Common myeloid progenitor, CD34-positive (primary cell): ENCODE measurements around the gene MAMDC4.

Experiments
- CTCF ChIA-PET: fragments of 350-600 bp; sonication (Branson Sonifier 250); formaldehyde crosslinking; loops from one replicate; lab custom pipeline; 2021; ENCODE audit warnings: antibody characterized with exemption; lab: Charles Lee
- POLR2A ChIA-PET: fragments of 350-600 bp; sonication (Branson Sonifier 250); formaldehyde crosslinking; loops from one replicate; lab custom pipeline; 2021; ENCODE audit warnings: antibody characterized with exemption; lab: Charles Lee
- DNase-seq, 3 donors: peaks; one replicate each; pipeline versions ENCODE4 v3.0.0 to v3.0.0-alpha.2; 2013
- H3K27ac ChIP-seq, 2 experiments: 1 replicate in 1 of 2; 2 replicates in 1 of 2; pipeline ENCODE4 v1.7.0; 2013; ENCODE audit warnings: inconsistent platforms in 2 of 2, low read length in 2 of 2, mild to moderate bottlenecking in 2 of 2, low read depth in 1 of 2, moderate library complexity in 1 of 2; ENCODE audit not compliant: severe bottlenecking in 2 of 2, insufficient read depth in 1 of 2, poor library complexity in 1 of 2
- H3K27me3 ChIP-seq, 5 experiments: replicated peaks in 2 of 5; 1 replicate in 3 of 5; 2 replicates in 2 of 5; pipeline versions ENCODE4 v1.6.1 to v1.7.0; 2013; ENCODE audit warnings: low read length in 4 of 5, mild to moderate bottlenecking in 2 of 5, moderate library complexity in 2 of 5, inconsistent platforms in 1 of 5; ENCODE audit not compliant: insufficient read depth in 5 of 5, control insufficient read depth in 4 of 5
- H3K36me3 ChIP-seq, 4 experiments: 1 replicate in 2 of 4; 2 replicates in 2 of 4; pipeline versions ENCODE4 v1.6.1 to v1.7.0; 2013; ENCODE audit warnings: low read length in 3 of 4, control low read depth in 1 of 4, mild to moderate bottlenecking in 1 of 4; ENCODE audit not compliant: control insufficient read depth in 4 of 4, insufficient read depth in 4 of 4
- H3K4me1 ChIP-seq, 4 experiments: 1 replicate in 3 of 4; 2 replicates in 1 of 4; pipeline versions ENCODE4 v1.6.1 to v1.7.1; 2013; ENCODE audit warnings: low read length in 3 of 4, mild to moderate bottlenecking in 3 of 4, control low read depth in 1 of 4, inconsistent platforms in 1 of 4, moderate library complexity in 1 of 4; ENCODE audit not compliant: control insufficient read depth in 4 of 4, insufficient read depth in 4 of 4; ENCODE audit errors: control extremely low read depth in 1 of 4
- H3K4me3 ChIP-seq, 7 experiments: 1 replicate in 4 of 7; 2 replicates in 3 of 7; pipeline versions ENCODE4 v1.5.1 to v1.7.0; 2013; ENCODE audit warnings: mild to moderate bottlenecking in 7 of 7, low read length in 6 of 7, moderate library complexity in 6 of 7, inconsistent platforms in 2 of 7, low read depth in 2 of 7, control low read depth in 1 of 7; ENCODE audit not compliant: insufficient read depth in 4 of 7, control insufficient read depth in 1 of 7; ENCODE audit errors: extremely low read depth in 1 of 7
- H3K9me3 ChIP-seq, 5 experiments: 1 replicate in 4 of 5; 2 replicates in 1 of 5; pipeline versions ENCODE4 v1.6.1 to v1.7.1; 2013; ENCODE audit warnings: low read length in 4 of 5, mild to moderate bottlenecking in 2 of 5, inconsistent platforms in 1 of 5, low read depth in 1 of 5, moderate library complexity in 1 of 5; ENCODE audit not compliant: control insufficient read depth in 4 of 5, insufficient read depth in 2 of 5; ENCODE audit errors: control extremely low read depth in 1 of 5
- WGBS: methylation state at CpG from one replicate; pipeline ENCODE4 v1.1.5; 2013; ENCODE audit not compliant: insufficient coverage; 5-methylcytosine and 5-hydroxymethylcytosine counted together

The MAMDC4 gene

GRCh38 chr9:136853596-136854112 is 1.5 kb downstream of the MAMDC4 start:
- WGBS, result 77% methylated on average over 11 of the region's 18 CpGs
- ChIA-PET POLR2A (no interaction called here), CTCF (interaction anchor here (1.7 kb wide), 1 partner anchor 11 kb away, joined by 5 read pairs; the partner anchor contains the start of gene AJM1)
- Histone ChIP-seq H3K36me3 (peaks cover 0 to 19% (median 2%) of the 10 kb centered on the region in 4 experiments), H3K27ac (no peak overlapping the region), H3K4me3 (no peak overlapping the region), H3K27me3 (no peaks in the 10 kb centered on the region), H3K9me3 (no peaks in the 10 kb centered on the region), H3K4me1 (peaks cover 0 to 12% (median 9%) of the 10 kb centered on the region in 4 experiments)
- no peak for DNase-seq

- no peaks in the 10 kb centered on the region for H3K9me3 ChIP-seq
- CTCF ChIA-PET, result interaction anchor here (1.0 to 1.7 kb wide), 2 partner anchors 12 kb away, joined by 3 to 5 read pairs; partner anchors contain the start of gene AJM1
Observed at GRCh38 chr9:136854113-136854841, 2.1 kb downstream of the MAMDC4 start.

GRCh38 chr9:136854842-136855460 is 2.8 kb downstream of the MAMDC4 start:
- WGBS, result 89% methylated on average over 16 of the region's 23 CpGs
- H3K27me3 ChIP-seq, result no peaks in the 10 kb centered on the region
- ChIA-PET POLR2A (interaction anchor here (1.0 kb wide), 1 partner anchor 47 kb away, joined by 3 read pairs; the partner anchor contains the start of gene RABL6), CTCF (interaction anchor here (1.0 kb wide), 1 partner anchor 12 kb away, joined by 3 read pairs; no protein-coding TSS in a partner anchor)
- no peak overlapping the region for H3K4me3 ChIP-seq
- H3K9me3 ChIP-seq, result no peaks in the 10 kb centered on the region
- peaks cover 0 to 7% (median 3%) of the 10 kb centered on the region in 4 experiments for H3K4me1 ChIP-seq
- no peak for DNase-seq
- H3K27ac ChIP-seq, result no peak overlapping the region
- peaks cover 0 to 22% (median 3%) of the 10 kb centered on the region in 4 experiments for H3K36me3 ChIP-seq

More at GRCh38 chr9:136854113-136854841, 2.1 kb downstream of the MAMDC4 start:
- Histone ChIP-seq H3K27me3 (no peaks in the 10 kb centered on the region), H3K4me1 (peaks cover 0 to 11% (median 7%) of the 10 kb centered on the region in 4 experiments), H3K27ac (no peak overlapping the region), H3K4me3 (no peak overlapping the region), H3K36me3 (peaks cover 0 to 22% (median 2%) of the 10 kb centered on the region in 4 experiments)
- DNase-seq, result no peak
- POLR2A ChIA-PET, result interaction anchor here (1.0 kb wide), 1 partner anchor 47 kb away, joined by 3 read pairs; the partner anchor contains the start of gene RABL6
- WGBS, result 87% methylated on average over 27 of the region's 30 CpGs

- Histone ChIP-seq H3K27me3 (no peaks in the 10 kb centered on the region), H3K4me1 (peaks cover 0 to 3% (median 0%) of the 10 kb centered on the region in 4 experiments), H3K36me3 (peaks cover 0 to 18% (median 4%) of the 10 kb centered on the region in 4 experiments), H3K4me3 (no peak overlapping the region), H3K9me3 (no peaks in the 10 kb centered on the region), H3K27ac (no peak overlapping the region)
- ChIA-PET POLR2A (interaction anchor here (1.0 kb wide), 1 partner anchor 48 kb away, joined by 3 read pairs; the partner anchor contains the start of gene RABL6), CTCF (no interaction called here)
- DNase-seq, result no peak
- 89% methylated on average over 24 of the region's 26 CpGs for WGBS
Observed at GRCh38 chr9:136855461-136856078, 3.4 kb downstream of the MAMDC4 start.

GRCh38 chr9:136856079-136856476 is 3.9 kb downstream of the MAMDC4 start:
- WGBS, result 93% methylated on average over 6 of the region's 15 CpGs

GRCh38 chr9:136856541-136857141 is 4.5 kb downstream of the MAMDC4 start:
- Histone ChIP-seq H3K27me3 (no peaks in the 10 kb centered on the region), H3K4me3 (no peak overlapping the region), H3K9me3 (no peaks in the 10 kb centered on the region), H3K4me1 (peaks cover 0 to 3% (median 0%) of the 10 kb centered on the region in 4 experiments), H3K36me3 (peaks cover 0 to 18% (median 11%) of the 10 kb centered on the region in 4 experiments), H3K27ac (no peak overlapping the region)
- WGBS, result 88% methylated on average over 10 of the region's 14 CpGs
- ChIA-PET CTCF (no interaction called here), POLR2A (no interaction called here)
- DNase-seq, result peak in 2 of 3 donors; percentile 17 to 24

More at GRCh38 chr9:136856079-136856476, 3.9 kb downstream of the MAMDC4 start:
- H3K36me3 ChIP-seq, result peaks cover 0 to 18% (median 5%) of the 10 kb centered on the region in 4 experiments
- peaks cover 0 to 3% (median 0%) of the 10 kb centered on the region in 4 experiments for H3K4me1 ChIP-seq
- POLR2A ChIA-PET, result no interaction called here
- no peaks in the 10 kb centered on the region for H3K9me3 ChIP-seq
- DNase-seq, result no peak
- H3K27ac ChIP-seq, result no peak overlapping the region
- CTCF ChIA-PET, result no interaction called here
- H3K4me3 ChIP-seq, result no peak overlapping the region
- no peaks in the 10 kb centered on the region for H3K27me3 ChIP-seq
